RWPE2 (cell line): ENCODE data around the gene OVOL3.

ENCODE experiments used
- ATAC-seq: fragments of 200-7000 bp; cut with Tn5 transposase; 3 replicates; pipeline ENCODE4 v1.9.1; 2021; ENCODE audit warnings: low read depth
- DNase-seq: peaks from one replicate; pipeline ENCODE4 v3.0.0-alpha.2; 2020; ENCODE audit warnings: low spot score
- H3K27ac ChIP-seq: fragments of 450-650 bp; 2 replicates; pipeline ENCODE4 v1.5.1; 2017; ENCODE audit warnings: mild to moderate bottlenecking; ENCODE audit not compliant: poor library complexity, severe bottlenecking
- H3K27me3 ChIP-seq: fragments of 250-450 bp; sonication (Bioruptor Pico); 2 replicates; pipeline ENCODE4 v1.5.1; 2021; ENCODE audit warnings: mild to moderate bottlenecking, moderate library complexity; ENCODE audit not compliant: insufficient read depth, poor library complexity, severe bottlenecking
- H3K36me3 ChIP-seq: fragments of 250-450 bp; sonication (Bioruptor Pico); 2 replicates; pipeline ENCODE4 v1.5.1; 2020; ENCODE audit warnings: low read depth, mild to moderate bottlenecking, moderate library complexity
- H3K4me1 ChIP-seq: fragments of 250-450 bp; sonication (Bioruptor Pico); 2 replicates; pipeline ENCODE4 v1.5.1; 2021; ENCODE audit warnings: mild to moderate bottlenecking, moderate library complexity; ENCODE audit not compliant: insufficient read depth, poor library complexity, severe bottlenecking
- H3K4me3 ChIP-seq: fragments of 250-450 bp; sonication (Bioruptor Pico); 2 replicates; pipeline ENCODE4 v1.5.1; 2021; ENCODE audit warnings: mild to moderate bottlenecking, moderate library complexity; ENCODE audit not compliant: severe bottlenecking
- H3K9me3 ChIP-seq: fragments of 250-450 bp; sonication (Bioruptor Pico); 2 replicates; pipeline ENCODE4 v1.5.1; 2021; ENCODE audit warnings: mild to moderate bottlenecking, moderate library complexity; ENCODE audit not compliant: severe bottlenecking
- TF ChIP-seq, protein P1 (sequence below): fragments of 450-650 bp; IDR thresholded peaks from one replicate; pipeline ENCODE4 v1.5.1; 2017; ENCODE audit warnings: mild to moderate bottlenecking, moderate library complexity; ENCODE audit not compliant: poor library complexity, severe bottlenecking

OVOL3 gene

DNA sequence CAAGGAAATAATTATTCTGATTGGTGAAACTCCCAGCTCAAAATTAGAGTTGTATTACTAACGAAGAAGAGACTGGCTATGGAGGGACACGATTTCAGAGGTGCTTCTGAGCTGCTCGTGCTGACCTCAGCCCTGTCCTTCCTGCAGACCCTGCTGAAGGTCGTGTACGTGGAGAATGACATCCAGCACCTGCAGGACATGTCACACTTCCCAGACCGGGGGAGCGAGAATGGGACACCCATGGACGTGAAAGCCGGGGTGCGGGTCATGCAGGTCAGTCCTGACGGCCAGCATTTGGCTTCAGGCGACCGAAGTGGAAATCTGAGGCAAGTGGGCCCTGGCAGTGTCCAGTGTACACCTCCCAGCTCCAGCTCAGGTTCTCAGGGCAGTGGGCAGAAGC lies 28.0 kb upstream of the OVOL3 start:
- no peak overlapping the region for H3K27ac ChIP-seq
- no peak for ATAC-seq
- H3K27me3 ChIP-seq, result no peaks in the 10 kb centered on the region
- DNase-seq, result no peak
- no peaks in the 10 kb centered on the region for H3K4me1 ChIP-seq
- TF ChIP-seq, protein P1, sequence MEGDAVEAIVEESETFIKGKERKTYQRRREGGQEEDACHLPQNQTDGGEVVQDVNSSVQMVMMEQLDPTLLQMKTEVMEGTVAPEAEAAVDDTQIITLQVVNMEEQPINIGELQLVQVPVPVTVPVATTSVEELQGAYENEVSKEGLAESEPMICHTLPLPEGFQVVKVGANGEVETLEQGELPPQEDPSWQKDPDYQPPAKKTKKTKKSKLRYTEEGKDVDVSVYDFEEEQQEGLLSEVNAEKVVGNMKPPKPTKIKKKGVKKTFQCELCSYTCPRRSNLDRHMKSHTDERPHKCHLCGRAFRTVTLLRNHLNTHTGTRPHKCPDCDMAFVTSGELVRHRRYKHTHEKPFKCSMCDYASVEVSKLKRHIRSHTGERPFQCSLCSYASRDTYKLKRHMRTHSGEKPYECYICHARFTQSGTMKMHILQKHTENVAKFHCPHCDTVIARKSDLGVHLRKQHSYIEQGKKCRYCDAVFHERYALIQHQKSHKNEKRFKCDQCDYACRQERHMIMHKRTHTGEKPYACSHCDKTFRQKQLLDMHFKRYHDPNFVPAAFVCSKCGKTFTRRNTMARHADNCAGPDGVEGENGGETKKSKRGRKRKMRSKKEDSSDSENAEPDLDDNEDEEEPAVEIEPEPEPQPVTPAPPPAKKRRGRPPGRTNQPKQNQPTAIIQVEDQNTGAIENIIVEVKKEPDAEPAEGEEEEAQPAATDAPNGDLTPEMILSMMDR, result no peak
- H3K36me3 ChIP-seq, result peaks cover 55% of the 10 kb centered on the region
- no peak overlapping the region for H3K4me3 ChIP-seq
- no peaks in the 10 kb centered on the region for H3K9me3 ChIP-seq

DNA sequence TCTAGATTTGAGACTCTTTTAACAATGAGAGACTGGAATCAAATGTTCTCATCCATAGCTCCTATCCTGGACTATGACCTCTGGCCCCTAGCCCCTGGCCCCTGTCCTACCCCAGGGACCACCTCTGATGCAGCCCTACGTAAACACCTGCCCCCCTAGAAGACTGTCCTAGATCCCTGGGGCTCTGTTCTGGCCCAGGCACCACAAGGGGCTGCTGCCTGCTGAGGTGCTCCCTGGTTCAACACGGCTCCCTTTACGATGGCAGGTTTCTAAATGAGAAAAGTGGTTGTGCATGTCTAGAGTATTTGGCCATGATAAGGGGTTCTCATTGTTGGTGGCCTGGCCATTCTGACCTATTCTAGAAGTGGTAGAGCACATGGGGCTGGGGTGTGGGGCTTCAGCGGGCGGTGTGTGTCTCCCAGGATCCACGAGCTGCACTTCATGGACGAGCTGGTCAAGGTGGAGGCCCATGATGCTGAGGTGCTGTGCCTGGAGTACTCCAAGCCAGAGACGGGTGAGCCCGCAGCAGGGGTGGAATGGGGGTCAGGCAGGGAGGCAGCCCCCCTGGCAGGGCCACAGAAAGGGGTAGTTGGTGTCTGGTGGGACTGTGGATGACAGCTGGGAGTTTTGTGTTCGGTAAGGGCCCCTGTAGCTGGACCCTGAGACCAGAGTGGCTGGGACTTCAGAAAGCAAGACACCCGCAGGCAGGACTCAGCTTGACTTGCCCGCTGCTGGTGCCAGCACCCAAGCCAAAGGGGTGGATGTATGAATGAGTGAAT lies 26.5 kb upstream of the OVOL3 start:
- ATAC-seq, result no peak
- DNase-seq, result no peak
- Histone ChIP-seq H3K27me3 (no peaks in the 10 kb centered on the region), H3K4me1 (no peaks in the 10 kb centered on the region), H3K36me3 (peaks cover 58% of the 10 kb centered on the region), H3K27ac (no peak overlapping the region), H3K9me3 (no peaks in the 10 kb centered on the region), H3K4me3 (no peak overlapping the region)
- TF ChIP-seq, protein P1, result no peak

DNA sequence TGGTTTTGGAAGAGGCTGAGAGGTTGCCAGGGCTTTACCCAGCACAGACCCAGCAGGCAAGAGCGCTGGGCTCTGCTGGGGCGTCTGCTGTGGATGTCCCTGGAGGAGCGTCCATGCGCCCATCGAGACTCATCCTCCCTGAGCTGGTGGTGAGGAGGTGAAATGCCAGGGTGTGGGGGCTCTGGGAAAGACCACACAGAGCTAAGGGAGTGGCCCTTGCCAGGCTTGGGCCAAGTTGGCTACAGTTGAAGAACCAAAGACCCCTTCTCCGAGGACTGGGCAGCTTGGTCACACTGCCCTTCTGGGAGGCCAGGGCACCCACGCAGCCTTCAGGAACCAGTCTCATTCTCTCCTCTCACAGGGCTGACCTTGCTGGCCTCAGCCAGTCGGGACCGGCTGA lies 24.6 kb upstream of the OVOL3 start:
- TF ChIP-seq, protein P1, result no peak

DNA sequence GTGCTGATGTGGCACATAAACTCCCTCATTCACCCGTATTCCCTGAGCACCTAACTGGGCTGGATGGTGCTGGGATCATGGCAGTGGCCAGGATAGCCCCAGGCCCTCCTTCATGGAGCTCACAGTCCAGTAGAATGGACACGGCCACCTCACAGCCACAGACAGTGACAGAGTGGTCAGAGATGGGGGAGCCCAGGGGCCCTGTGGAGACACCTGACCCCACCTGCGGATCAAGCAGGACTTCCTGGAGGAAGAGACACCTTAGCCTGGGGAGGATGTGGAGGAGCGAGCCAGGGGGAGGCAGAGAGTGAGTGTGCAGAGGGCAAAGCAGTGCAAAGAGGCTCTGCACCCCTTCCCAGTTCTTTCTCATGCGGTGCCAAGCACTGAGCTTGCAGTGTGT lies 21.1 kb upstream of the OVOL3 start:
- Histone ChIP-seq H3K9me3 (no peaks in the 10 kb centered on the region), H3K36me3 (peaks cover 26% of the 10 kb centered on the region), H3K27ac (no peak overlapping the region), H3K4me3 (no peak overlapping the region), H3K4me1 (no peaks in the 10 kb centered on the region), H3K27me3 (no peaks in the 10 kb centered on the region)
- TF ChIP-seq, protein P1, result no peak
- ATAC-seq (no peak), DNase-seq (no peak)

More for the DNA sequence above, 24.6 kb upstream of the OVOL3 start:
- DNase-seq, result no peak
- Histone ChIP-seq H3K36me3 (peaks cover 43% of the 10 kb centered on the region), H3K4me1 (no peaks in the 10 kb centered on the region), H3K4me3 (no peak overlapping the region), H3K27me3 (no peaks in the 10 kb centered on the region), H3K9me3 (no peaks in the 10 kb centered on the region), H3K27ac (no peak overlapping the region)
- no peak for ATAC-seq

DNA sequence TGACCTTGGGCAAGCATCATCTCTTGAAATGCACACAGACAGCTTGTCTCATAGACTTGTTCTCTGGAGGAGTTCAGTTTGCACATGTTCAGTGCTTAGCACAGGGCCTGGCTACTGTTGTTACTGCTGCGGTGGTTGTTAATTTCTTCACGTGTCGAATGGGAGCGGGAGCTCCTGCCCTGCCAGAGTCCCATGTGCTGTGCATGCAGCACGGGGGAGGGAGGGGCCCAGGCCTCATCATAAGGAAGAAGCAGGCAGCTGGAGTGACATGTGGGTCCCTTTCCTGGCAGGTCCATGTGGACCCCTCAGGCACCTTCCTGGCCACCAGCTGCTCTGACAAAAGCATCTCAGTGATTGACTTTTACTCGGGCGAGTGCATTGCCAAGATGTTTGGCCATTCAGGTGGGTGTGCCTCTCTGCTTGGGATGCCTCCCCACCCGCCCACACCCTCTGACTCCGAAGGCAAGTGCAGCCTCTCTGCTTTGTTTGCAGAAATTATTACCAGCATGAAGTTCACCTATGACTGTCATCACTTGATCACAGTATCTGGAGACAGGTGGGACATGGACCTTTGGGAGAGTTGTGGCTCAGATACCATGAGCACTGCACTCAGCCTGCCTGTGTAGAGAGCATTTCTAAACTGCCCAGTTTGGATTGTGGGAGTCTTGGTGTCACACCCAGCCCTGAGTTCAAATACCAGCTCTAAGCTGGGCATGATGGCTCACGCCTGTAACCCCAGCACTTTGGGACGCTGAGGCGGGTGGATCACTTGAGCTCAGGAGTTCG lies 19.8 kb upstream of the OVOL3 start:
- H3K4me3 ChIP-seq, result no peak overlapping the region
- H3K9me3 ChIP-seq, result no peaks in the 10 kb centered on the region
- H3K4me1 ChIP-seq, result no peaks in the 10 kb centered on the region
- no peak overlapping the region for H3K27ac ChIP-seq
- peaks cover 19% of the 10 kb centered on the region for H3K36me3 ChIP-seq
- no peaks in the 10 kb centered on the region for H3K27me3 ChIP-seq
- TF ChIP-seq, protein P1, result no peak
- DNase-seq, result no peak
- ATAC-seq, result no peak
